ENCODE data around the gene TUBB.

Gene TUBB

GRCh38 chr6:30719791-30720737 is at the start of gene TUBB:
TUBB (plus strand) TSS chr6:30720352; CDS start chr6:30720507, 155 bp downstream.
- DNase-seq (ENCODE audit: low read depth) = peak; percentile 97

DNA sequence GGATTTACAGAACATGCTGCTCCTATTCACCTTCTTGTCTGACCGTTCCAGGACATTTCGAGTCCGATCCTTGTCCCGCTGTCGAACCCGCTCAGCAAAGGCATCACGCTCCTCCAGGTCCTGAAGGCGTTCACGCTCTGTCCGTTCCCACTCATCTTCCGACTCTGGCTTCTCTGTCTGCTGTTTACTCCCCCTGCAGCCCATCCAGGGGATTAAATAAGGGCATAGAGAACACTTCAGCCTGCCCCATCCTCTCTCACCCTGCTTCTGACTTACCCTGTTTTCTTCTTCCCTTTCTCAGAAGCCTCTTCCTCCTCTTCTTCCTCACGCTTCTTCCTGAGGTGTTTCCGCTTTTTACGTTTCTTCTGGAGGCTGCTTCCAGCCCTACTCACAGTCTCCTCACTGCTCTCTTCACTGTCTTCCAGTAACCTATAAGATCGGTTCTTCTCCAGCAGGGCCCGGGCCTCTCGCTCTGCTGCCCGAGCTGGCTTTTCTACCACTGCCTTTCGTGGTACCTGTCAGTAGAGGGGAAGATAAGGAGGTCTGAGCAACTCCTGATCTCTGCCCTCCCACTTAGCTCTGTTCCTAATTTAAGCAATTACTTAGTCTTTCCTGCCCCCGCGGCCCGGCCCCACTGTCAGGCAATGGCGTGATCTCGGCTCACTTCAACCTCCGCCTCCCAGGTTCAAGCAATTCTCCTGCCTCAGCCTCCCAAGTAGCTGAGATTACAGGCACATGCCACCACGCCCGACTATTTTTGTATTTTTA is 49.2 kb upstream of the TUBB start:
- no peak for DNase-seq (ENCODE audit: low read depth)

GRCh38 chr6:30672445-30673253 is 47.5 kb upstream of the TUBB start, which contains the start of gene DHX16:
DHX16 (minus strand) TSS chr6:30673006; CDS start chr6:30672841, 165 bp downstream.
- DNase-seq (ENCODE audit: low read depth) = peak; percentile 98

GRCh38 chr6:30676660-30677285 is 43.4 kb upstream of the TUBB start:
- no peak for DNase-seq (ENCODE audit: low read depth)

DNA sequence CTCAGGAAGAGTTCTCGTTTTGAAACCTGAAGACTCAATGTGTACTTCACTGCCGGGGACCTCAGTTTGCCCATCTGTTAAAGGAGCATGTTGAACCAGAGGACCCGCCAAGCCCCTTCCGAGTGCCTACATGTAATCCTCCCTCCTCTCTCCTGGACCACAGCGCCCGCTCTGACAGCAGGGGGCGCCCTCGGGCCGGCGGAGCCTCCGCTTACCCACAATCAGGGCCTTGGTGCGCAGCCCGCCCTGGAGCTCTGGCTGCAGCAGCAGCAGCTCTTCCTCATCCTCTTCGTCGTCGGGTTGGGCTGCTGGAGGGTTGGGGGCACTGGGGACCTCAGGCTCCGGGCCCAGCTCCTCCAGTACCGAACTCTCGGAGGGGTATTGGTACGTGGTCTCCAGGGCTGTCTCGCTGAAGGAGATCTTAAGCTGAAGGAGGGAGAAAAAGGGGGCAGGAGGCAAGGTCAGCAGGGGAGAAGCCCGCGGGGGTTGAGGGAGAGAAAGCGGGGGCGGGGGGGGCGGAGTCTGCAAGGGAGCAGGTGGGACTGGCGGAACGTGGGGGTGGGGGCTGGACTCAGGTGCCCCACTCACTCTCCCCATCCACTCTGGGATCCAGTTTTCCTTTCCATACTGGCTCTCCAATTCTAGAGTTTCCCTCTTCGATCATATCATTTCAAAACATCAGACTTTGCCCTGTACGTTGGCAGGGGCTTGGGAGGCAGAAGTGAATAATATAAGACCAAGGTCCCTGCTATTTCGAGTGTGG is 41.0 kb upstream of the TUBB start:
- peak; percentile 66 for DNase-seq (ENCODE audit: low read depth)

DNA sequence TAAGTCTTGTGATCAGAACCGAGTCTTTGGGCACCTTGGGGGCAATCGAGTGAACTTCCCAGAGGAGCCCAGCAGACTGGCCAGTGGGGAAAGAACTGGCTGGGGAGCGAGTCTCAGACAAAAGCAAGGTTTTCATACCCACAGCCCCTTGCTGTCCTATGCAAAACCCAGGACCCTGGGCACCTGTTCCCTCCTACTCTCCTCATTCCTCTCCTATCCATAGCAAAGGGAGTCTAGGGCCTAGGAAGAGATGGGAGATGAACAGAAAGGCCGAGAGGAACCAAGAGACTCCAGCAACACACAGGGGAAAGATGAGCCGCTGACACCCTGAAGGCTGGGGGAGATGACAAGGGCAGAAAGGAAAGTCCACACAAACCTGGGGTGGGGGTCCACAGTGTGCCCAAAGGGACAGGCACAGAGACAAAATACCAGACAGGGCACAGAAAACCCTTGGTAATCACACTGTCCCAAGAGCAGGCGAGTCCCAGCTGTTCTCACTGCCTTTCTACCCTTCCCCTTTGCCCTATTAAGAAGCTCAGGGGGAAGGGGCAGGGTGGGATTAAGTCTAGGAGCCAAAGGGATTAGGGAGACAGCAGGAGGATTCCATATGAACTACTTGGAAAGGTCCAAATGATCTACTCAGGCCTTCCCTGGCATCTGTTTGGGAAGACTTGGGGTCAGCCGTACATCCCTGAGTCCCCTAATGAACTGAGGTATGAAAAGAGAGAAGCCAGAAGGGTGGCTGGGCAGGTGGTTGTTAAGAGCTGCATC is 40.2 kb upstream of the TUBB start:
- DNase-seq (ENCODE audit: low read depth) = no peak

DNA sequence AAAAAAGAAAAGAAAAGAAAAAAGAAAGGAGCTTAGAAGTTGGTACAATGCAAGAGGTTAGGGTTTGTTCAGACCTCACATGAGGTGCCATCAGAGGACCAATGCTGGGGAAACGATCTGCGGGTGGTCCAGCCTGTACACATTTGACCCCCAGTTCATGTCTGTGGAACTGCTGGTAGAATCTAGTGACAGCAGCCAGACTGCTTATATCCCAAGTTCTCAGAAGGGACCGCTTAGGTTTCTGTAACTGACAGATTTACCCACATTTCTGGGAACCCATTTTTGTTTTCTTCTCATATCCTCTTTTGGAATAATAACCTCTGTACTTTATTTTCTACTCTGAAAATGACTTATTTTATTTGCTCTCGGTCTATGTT is 38.4 kb upstream of the TUBB start:
- DNase-seq (ENCODE audit: low read depth) = no peak

- peak; percentile 82 for DNase-seq (ENCODE audit: low read depth)
Measured at GRCh38 chr6:30682143-30683117, 37.7 kb upstream of the TUBB start.

- no peak for DNase-seq (ENCODE audit: low read depth)
Measured at GRCh38 chr6:30683183-30683979, 36.8 kb upstream of the TUBB start.

- DNase-seq (ENCODE audit: low read depth) = no peak
Measured at GRCh38 chr6:30683980-30684338, 36.2 kb upstream of the TUBB start.

- DNase-seq (ENCODE audit: low read depth) = no peak
Measured at GRCh38 chr6:30684386-30685156, 35.6 kb upstream of the TUBB start.

DNA sequence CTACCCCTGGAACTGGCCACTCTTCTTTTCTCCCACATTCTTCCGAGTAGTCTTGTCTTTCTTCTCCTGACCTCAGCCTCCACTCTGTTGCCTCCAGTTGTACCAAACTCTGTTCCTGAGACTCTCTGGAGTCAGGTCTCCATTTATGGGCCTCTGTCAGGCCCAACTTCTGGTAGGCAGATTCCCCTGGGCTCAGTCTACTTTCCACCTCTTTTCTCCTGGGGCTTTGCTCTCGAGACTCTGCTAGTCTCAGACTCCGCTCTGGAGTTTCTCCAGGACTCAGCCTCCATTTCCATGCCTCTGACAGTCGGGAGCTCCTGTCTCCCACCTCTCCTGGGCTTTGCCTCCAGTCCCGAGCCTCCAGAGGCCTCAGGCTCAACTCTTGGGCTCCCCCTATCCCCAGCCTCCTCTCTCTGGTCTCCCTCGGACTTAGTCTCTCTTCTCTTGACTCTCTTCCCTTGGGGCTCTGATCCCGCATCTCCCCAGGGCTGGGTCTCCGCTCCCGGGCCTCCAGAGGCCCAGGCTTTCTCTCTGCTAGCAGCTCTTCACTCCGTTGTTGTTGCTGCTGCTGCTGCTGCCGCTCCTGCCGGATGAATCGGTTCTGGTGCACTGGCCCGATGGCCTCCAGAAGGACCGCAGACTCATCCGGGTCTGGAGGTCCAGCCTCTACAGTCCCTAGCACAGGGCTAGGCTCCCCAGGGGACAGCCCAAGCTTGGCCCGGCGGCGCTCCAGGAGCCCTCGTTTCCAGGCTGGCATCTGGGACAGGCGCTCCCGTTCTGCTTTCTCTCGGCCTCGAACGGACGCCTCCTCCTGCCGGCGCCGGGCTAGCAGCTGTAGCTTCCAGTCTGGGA is 34.8 kb upstream of the TUBB start:
- DNase-seq (ENCODE audit: low read depth) = no peak

DNA sequence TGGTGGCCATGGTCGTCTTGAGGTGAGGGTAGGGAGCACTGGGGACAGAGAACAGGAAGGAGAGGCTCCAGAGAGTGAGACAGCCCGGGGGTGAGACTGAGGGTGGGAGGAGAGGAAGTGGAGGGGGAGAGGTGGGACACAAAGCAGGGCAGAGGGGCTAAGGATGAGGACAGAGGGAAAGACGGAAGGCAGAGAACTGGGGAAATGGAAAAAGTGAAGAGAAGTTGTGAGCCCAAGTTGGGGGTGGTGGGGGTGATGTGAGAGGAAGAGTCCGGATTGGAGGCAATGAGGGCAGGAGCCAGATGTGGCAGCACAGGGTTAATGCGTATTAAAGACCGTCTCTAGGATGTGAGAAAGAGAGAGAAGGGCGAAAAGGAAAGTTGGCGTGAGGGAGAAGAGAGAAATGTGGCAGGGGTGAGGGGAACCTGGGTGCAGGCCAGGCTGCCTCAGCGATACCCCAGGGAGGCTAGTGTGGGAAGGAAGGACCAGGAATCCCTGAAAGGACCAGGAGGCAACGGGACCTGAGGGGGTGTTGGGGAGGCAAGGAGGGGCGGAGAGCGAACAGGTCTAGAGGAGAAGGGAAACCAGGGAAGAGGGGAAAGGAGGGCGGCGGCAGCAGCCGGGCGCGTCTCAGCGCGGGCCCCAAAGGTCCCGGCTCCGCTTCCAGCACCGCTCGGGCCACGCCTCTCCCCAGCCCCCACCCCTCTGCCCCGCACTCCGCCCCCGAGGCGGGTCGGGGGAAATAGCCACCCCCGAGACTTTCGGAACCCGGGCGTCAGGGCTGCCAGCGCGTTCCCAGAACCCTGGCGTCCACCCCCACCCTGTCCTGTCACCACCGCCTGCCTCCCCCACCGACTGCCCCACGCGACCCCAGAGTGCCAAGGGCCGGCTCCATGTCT is 33.9 kb upstream of the TUBB start, which contains the start of gene PPP1R18:
PPP1R18 (minus strand) TSS at position 637 of the 899 bp plus-strand sequence; CDS start at position 10, 627 bp downstream.
- peak; percentile 77 for DNase-seq (ENCODE audit: low read depth)

GRCh38 chr6:30686908-30687658 is 33.1 kb upstream of the TUBB start:
- peak; percentile 99 for DNase-seq (ENCODE audit: low read depth)

All from fibroblast of gingiva (primary cell).